ENCODE results near the gene PIGS.

Gene PIGS

GRCh38 chr17:28550858-28551257 lies 20.5 kb downstream of the PIGS start:
- no peak overlapping the region for H4K91ac ChIP-seq (ENCODE audit: low read depth, low read length, poor library complexity)
- H2AFZ ChIP-seq (ENCODE audit: low read length) = no peak overlapping the region
- H3K4me2 ChIP-seq (ENCODE audit: insufficient read depth, low read length, poor library complexity, severe bottlenecking) = no peak overlapping the region
- no peak for DNase-seq (ENCODE audit: low spot score)
- no peak overlapping the region for H3K18ac ChIP-seq (ENCODE audit: low read length)
- whole genome bisulfite sequencing, 2 donors (ENCODE audit: extremely low coverage in 2 of 2, insufficient read length in 2 of 2, insufficient replicate concordance in 1 of 2) = no CpG with 5 or more reads among the region's 1 CpG
- peak overlapping the region; percentile 18 for H3K23ac ChIP-seq (ENCODE audit: low read depth, low read length, poor library complexity)
- H3K36me3 ChIP-seq (replicated peaks in 1 of 2; ENCODE audit: control insufficient read depth in 2 of 2, insufficient read depth in 2 of 2, low read length in 2 of 2) = peaks cover 16 to 49% of the 10 kb centered on the region in 2 donors
- H3K4me1 ChIP-seq (ENCODE audit: control insufficient read depth in 2 of 2, insufficient read depth in 1 of 2, low read depth in 1 of 2, low read length in 2 of 2) = peaks cover 12 to 18% of the 10 kb centered on the region in 2 donors
- no peak overlapping the region for H2BK15ac ChIP-seq (ENCODE audit: low read length)
- H2BK120ac ChIP-seq (ENCODE audit: low read depth, low read length) = no peak overlapping the region
- peak overlapping the region in 1 of 2 donors; percentile 67 for H3K4me3 ChIP-seq (ENCODE audit: low read length in 2 of 2)
- H3K9me3 ChIP-seq (replicated peaks in 1 of 2; ENCODE audit: control insufficient read depth in 2 of 2, insufficient read depth in 1 of 2, low read depth in 1 of 2, low read length in 2 of 2) = no peaks in the 10 kb centered on the region
- no peak overlapping the region for H3K4ac ChIP-seq (ENCODE audit: low read length)
- no peaks in the 10 kb centered on the region for H3K27me3 ChIP-seq (ENCODE audit: control insufficient read depth in 3 of 3, insufficient read depth in 3 of 3, low read depth in 1 of 3, low read length in 3 of 3)
- no peak overlapping the region for H3K27ac ChIP-seq (replicated peaks; ENCODE audit: low read length)
- H3K14ac ChIP-seq (ENCODE audit: low read length) = no peak overlapping the region
- H4K8ac ChIP-seq (ENCODE audit: low read depth, low read length) = no peak overlapping the region
- H2AK5ac ChIP-seq (ENCODE audit: low read depth, low read length) = peak overlapping the region; percentile 20
- no peak overlapping the region for H2BK12ac ChIP-seq (ENCODE audit: low read length)
- H3K79me1 ChIP-seq (ENCODE audit: low read depth, low read length) = peaks cover 6% of the 10 kb centered on the region
- no peak overlapping the region for H3K9ac ChIP-seq (ENCODE audit: low read depth, low read length, poor library complexity)
- no peak overlapping the region for H2BK5ac ChIP-seq (ENCODE audit: low read length)

DNA sequence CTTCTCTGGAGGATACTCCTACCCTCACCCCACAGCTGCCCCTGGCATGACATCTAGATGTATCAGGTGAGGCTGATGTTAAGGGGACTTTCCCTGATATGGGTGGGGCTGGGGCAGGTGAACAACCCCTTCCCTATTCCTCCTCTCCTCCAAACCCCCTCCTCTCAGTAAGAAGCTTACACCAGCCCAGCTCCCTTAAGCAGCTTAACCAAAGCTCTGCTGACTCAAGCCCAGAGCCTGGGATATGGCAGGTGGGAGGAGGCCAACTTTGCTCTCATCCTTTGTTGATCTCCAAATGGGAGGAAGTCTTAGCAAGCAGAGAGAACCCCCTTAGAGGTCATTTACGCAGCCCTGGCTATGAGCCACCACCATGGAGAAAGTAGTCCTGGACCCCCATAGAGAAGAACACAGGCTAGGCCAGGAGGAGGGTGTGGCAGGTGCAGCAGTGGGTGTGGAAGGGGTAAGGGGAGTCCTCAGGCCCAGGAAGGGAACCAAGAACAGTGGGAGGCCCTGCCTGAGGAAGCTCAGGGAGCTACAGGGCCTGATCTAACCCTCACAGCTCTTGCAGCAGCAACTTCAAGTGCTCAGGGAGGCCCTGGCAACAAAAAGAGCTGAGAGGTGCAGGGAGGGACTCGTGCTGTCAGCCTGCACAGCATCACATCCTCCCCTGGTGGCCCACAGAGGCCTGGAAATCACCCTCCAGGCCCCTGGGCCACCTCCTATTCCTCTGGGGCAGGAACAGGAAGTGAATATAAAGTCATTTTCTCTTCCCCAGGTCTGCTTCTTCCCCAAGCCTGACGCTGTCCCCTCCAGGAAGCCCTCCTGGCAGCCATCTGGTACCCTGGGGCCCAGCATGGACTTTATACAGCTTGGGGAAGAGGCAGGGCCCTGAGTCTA lies 21.8 kb downstream of the PIGS start:
- H3K27me3 ChIP-seq (ENCODE audit: control insufficient read depth in 3 of 3, insufficient read depth in 3 of 3, low read depth in 1 of 3, low read length in 3 of 3) = no peaks in the 10 kb centered on the region
- H3K4me2 ChIP-seq (ENCODE audit: insufficient read depth, low read length, poor library complexity, severe bottlenecking) = no peak overlapping the region
- H3K27ac ChIP-seq (replicated peaks; ENCODE audit: low read length) = no peak overlapping the region
- H2BK5ac ChIP-seq (ENCODE audit: low read length) = no peak overlapping the region
- H4K8ac ChIP-seq (ENCODE audit: low read depth, low read length) = no peak overlapping the region
- no peak overlapping the region for H3K4me3 ChIP-seq (ENCODE audit: low read length in 2 of 2)
- H3K4me1 ChIP-seq (ENCODE audit: control insufficient read depth in 2 of 2, insufficient read depth in 1 of 2, low read depth in 1 of 2, low read length in 2 of 2) = peaks cover 12 to 22% of the 10 kb centered on the region in 2 donors
- H3K14ac ChIP-seq (ENCODE audit: low read length) = no peak overlapping the region
- WGBS, 2 donors (ENCODE audit: extremely low coverage in 2 of 2, insufficient read length in 2 of 2, insufficient replicate concordance in 1 of 2) = no CpG with 5 or more reads among the region's 3 CpGs
- no peak overlapping the region for H3K23ac ChIP-seq (ENCODE audit: low read depth, low read length, poor library complexity)
- no peak overlapping the region for H2AK5ac ChIP-seq (ENCODE audit: low read depth, low read length)
- H3K79me1 ChIP-seq (ENCODE audit: low read depth, low read length) = peaks cover 6% of the 10 kb centered on the region
- H2AFZ ChIP-seq (ENCODE audit: low read length) = no peak overlapping the region
- DNase-seq (ENCODE audit: low spot score) = no peak
- peaks cover 14 to 37% of the 10 kb centered on the region in 2 donors for H3K36me3 ChIP-seq (replicated peaks in 1 of 2; ENCODE audit: control insufficient read depth in 2 of 2, insufficient read depth in 2 of 2, low read length in 2 of 2)
- H3K4ac ChIP-seq (ENCODE audit: low read length) = no peak overlapping the region
- H2BK12ac ChIP-seq (ENCODE audit: low read length) = no peak overlapping the region
- H4K91ac ChIP-seq (ENCODE audit: low read depth, low read length, poor library complexity) = no peak overlapping the region
- H2BK15ac ChIP-seq (ENCODE audit: low read length) = no peak overlapping the region
- no peaks in the 10 kb centered on the region for H3K9me3 ChIP-seq (replicated peaks in 1 of 2; ENCODE audit: control insufficient read depth in 2 of 2, insufficient read depth in 1 of 2, low read depth in 1 of 2, low read length in 2 of 2)
- no peak overlapping the region for H2BK120ac ChIP-seq (ENCODE audit: low read depth, low read length)
- H3K18ac ChIP-seq (ENCODE audit: low read length) = no peak overlapping the region
- H3K9ac ChIP-seq (ENCODE audit: low read depth, low read length, poor library complexity) = no peak overlapping the region

- Histone ChIP-seq H3K27me3 (ENCODE audit: control insufficient read depth in 3 of 3, insufficient read depth in 3 of 3, low read depth in 1 of 3, low read length in 3 of 3) (no peaks in the 10 kb centered on the region), H2BK120ac (ENCODE audit: low read depth, low read length) (no peak overlapping the region), H3K79me1 (ENCODE audit: low read depth, low read length) (peaks cover 6% of the 10 kb centered on the region), H3K23ac (ENCODE audit: low read depth, low read length, poor library complexity) (no peak overlapping the region), H4K8ac (ENCODE audit: low read depth, low read length) (no peak overlapping the region), H2BK5ac (ENCODE audit: low read length) (no peak overlapping the region), H2BK12ac (ENCODE audit: low read length) (no peak overlapping the region), H2BK15ac (ENCODE audit: low read length) (no peak overlapping the region), H3K4me2 (ENCODE audit: insufficient read depth, low read length, poor library complexity, severe bottlenecking) (no peak overlapping the region), H3K4ac (ENCODE audit: low read length) (no peak overlapping the region), H3K9me3 (replicated peaks in 1 of 2; ENCODE audit: control insufficient read depth in 2 of 2, insufficient read depth in 1 of 2, low read depth in 1 of 2, low read length in 2 of 2) (no peaks in the 10 kb centered on the region), H3K4me1 (ENCODE audit: control insufficient read depth in 2 of 2, insufficient read depth in 1 of 2, low read depth in 1 of 2, low read length in 2 of 2) (peaks cover 16 to 27% of the 10 kb centered on the region in 2 donors), H3K36me3 (replicated peaks in 1 of 2; ENCODE audit: control insufficient read depth in 2 of 2, insufficient read depth in 2 of 2, low read length in 2 of 2) (peaks cover 6 to 28% of the 10 kb centered on the region in 2 donors), H3K27ac (replicated peaks; ENCODE audit: low read length) (no peak overlapping the region), H3K18ac (ENCODE audit: low read length) (no peak overlapping the region), H4K91ac (ENCODE audit: low read depth, low read length, poor library complexity) (no peak overlapping the region), H3K14ac (ENCODE audit: low read length) (no peak overlapping the region), H2AFZ (ENCODE audit: low read length) (no peak overlapping the region), H2AK5ac (ENCODE audit: low read depth, low read length) (no peak overlapping the region), H3K9ac (ENCODE audit: low read depth, low read length, poor library complexity) (no peak overlapping the region), H3K4me3 (ENCODE audit: low read length in 2 of 2) (no peak overlapping the region)
- no peak for DNase-seq (ENCODE audit: low spot score)
- WGBS, 2 donors (ENCODE audit: extremely low coverage in 2 of 2, insufficient read length in 2 of 2, insufficient replicate concordance in 1 of 2) = no CpG with 5 or more reads among the region's 6 CpGs
Measured at GRCh38 chr17:28548417-28549130, 22.8 kb downstream of the PIGS start.

All from neuronal stem cell (in vitro differentiated cells).